HG02885 (cell line): ENCODE results near the gene KCNQ1.

Experiments used
- ATAC-seq: cut with Tn5 transposase; IDR thresholded peaks from one replicate; pipeline ENCODE4 v1.9.1; 2021; ENCODE audit warnings: mild to moderate bottlenecking; ENCODE audit not compliant: unreplicated experiment, poor library complexity

KCNQ1 gene

GRCh38 chr11:2701230-2701629 lies 256.4 kb downstream of the KCNQ1 start:
- ATAC-seq = no peak

GRCh38 chr11:2701898-2702434 lies 257.2 kb downstream of the KCNQ1 start:
- ATAC-seq = no peak

GRCh38 chr11:2702771-2703362 lies 258.1 kb downstream of the KCNQ1 start:
- no peak for ATAC-seq

- ATAC-seq = no peak
Measured at GRCh38 chr11:2703363-2704141, 258.7 kb downstream of the KCNQ1 start.

- no peak for ATAC-seq
Measured at GRCh38 chr11:2704356-2704755, 259.5 kb downstream of the KCNQ1 start.

- no peak for ATAC-seq
Measured at GRCh38 chr11:2704896-2705606, 260.2 kb downstream of the KCNQ1 start.

GRCh38 chr11:2706321-2706720 lies 261.5 kb downstream of the KCNQ1 start:
- no peak for ATAC-seq

- ATAC-seq = no peak
Measured at GRCh38 chr11:2707736-2708135, 262.9 kb downstream of the KCNQ1 start.

GRCh38 chr11:2708151-2708581 lies 263.4 kb downstream of the KCNQ1 start:
- no peak for ATAC-seq

- no peak for ATAC-seq
Measured at GRCh38 chr11:2708757-2709281, 264.0 kb downstream of the KCNQ1 start.

- ATAC-seq = no peak
Measured at GRCh38 chr11:2709429-2709828, 264.6 kb downstream of the KCNQ1 start.

- ATAC-seq = no peak
Measured at GRCh38 chr11:2711161-2711560, 266.4 kb downstream of the KCNQ1 start.

GRCh38 chr11:2713094-2713493 lies 268.3 kb downstream of the KCNQ1 start:
- ATAC-seq = no peak

- ATAC-seq = no peak
Measured at GRCh38 chr11:2713661-2714462, 269.1 kb downstream of the KCNQ1 start.

GRCh38 chr11:2714463-2714800 lies 269.6 kb downstream of the KCNQ1 start:
- no peak for ATAC-seq

GRCh38 chr11:2714871-2715270 lies 270.1 kb downstream of the KCNQ1 start:
- no peak for ATAC-seq

GRCh38 chr11:2715716-2716350 lies 271.0 kb downstream of the KCNQ1 start:
- no peak for ATAC-seq

GRCh38 chr11:2716376-2717095 lies 271.7 kb downstream of the KCNQ1 start:
- no peak for ATAC-seq
